ENCODE data around the gene DLX5. TPM values are rescaled to one million over a fixed set of nuclear protein-coding genes. Genes with fewer than 3 reads are reported as not detected.

DLX5 gene
- total and polyA plus RNA-seq, 2 donors (not counting 1 experiment from before 2014, with no cell fraction given) = not detected

- H2AFZ ChIP-seq (ENCODE audit: insufficient read depth, low read depth, low read length, poor library complexity, severe bottlenecking) = peak overlapping the region; percentile 56
- peaks cover 18 to 31% of the 10 kb centered on the region in 2 donors for H3K4me1 ChIP-seq (ENCODE audit: control insufficient read depth in 2 of 2, insufficient read depth in 2 of 2, low read length in 2 of 2)
- H3K27me3 ChIP-seq (replicated peaks in 1 of 4; ENCODE audit: control extremely low read depth in 1 of 4, control insufficient read depth in 3 of 4, insufficient read depth in 4 of 4, low read length in 3 of 4) = peaks cover 0 to 72% (median 44%) of the 10 kb centered on the region in 4 experiments
- ChIA-PET CTCF (interaction anchor here (1.4 to 2.9 kb wide), 6 partner anchors 13 to 1109 kb away, joined by 3 to 50 read pairs (median 11); no protein-coding TSS in a partner anchor), POLR2A (no interaction called here)
- WGBS (ENCODE audit: insufficient coverage) = 3% methylated on average over 23 of the region's 29 CpGs
- peak overlapping the region; percentile 11 for H3K9ac ChIP-seq (ENCODE audit: low read length)
- intact Hi-C loops (cut with micrococcal nuclease) = no loop called here
- Mint-ChIP-seq H3K4me3 (peak overlapping the region; percentile 86), H3K27me3 (peaks cover 76% of the 10 kb centered on the region), H3K4me1 (peaks cover 29% of the 10 kb centered on the region), H3K9me3 (ENCODE audit: insufficient read depth) (no peaks in the 10 kb centered on the region), H3K27ac (no peak overlapping the region)
- H3K4me2 ChIP-seq (replicated peaks; ENCODE audit: low read depth, low read length, poor library complexity, severe bottlenecking) = peak overlapping the region; percentile 78
- peak; percentile 34 for DNase-seq
- no peak for ATAC-seq (ENCODE audit: low read depth)
- no peaks in the 10 kb centered on the region for H3K79me2 ChIP-seq (ENCODE audit: control insufficient read depth, insufficient read depth, low read length)
- no peak overlapping the region for H3K27ac ChIP-seq (ENCODE audit: low read length in 2 of 2)
- peak overlapping the region in 1 of 5 experiments; percentile 52 for H3K4me3 ChIP-seq (ENCODE audit: control extremely low read depth in 1 of 5, extremely low read depth in 1 of 5, insufficient read depth in 1 of 5, low read depth in 2 of 5, low read length in 4 of 5)
- H3K36me3 ChIP-seq (replicated peaks in 1 of 2; ENCODE audit: control extremely low read depth in 1 of 2, control insufficient read depth in 1 of 2, extremely low read depth in 1 of 2, insufficient read depth in 2 of 2, low read length in 1 of 2) = no peaks in the 10 kb centered on the region
- peaks cover 0 to 32% (median 0%) of the 10 kb centered on the region in 3 donors for H3K9me3 ChIP-seq (ENCODE audit: control extremely low read depth in 1 of 3, control insufficient read depth in 2 of 3, insufficient read depth in 1 of 3, low read length in 2 of 3)
- H4K20me1 ChIP-seq (ENCODE audit: control insufficient read depth, insufficient read depth, low read length, poor library complexity, severe bottlenecking) = no peaks in the 10 kb centered on the region
- TF ChIP-seq CTCF (IDR thresholded peaks at IDR 0.05) (no peak), EZH2 (IDR thresholded peaks at IDR 0.05; ENCODE audit: borderline replicate concordance, insufficient read depth, low read depth, low read length, poor library complexity, severe bottlenecking) (no peak)
Observed at GRCh38 chr7:97025983-97026714, 1.5 kb upstream of the DLX5 start.

GRCh38 chr7:97025130-97025499 is 484 bp upstream of the DLX5 start:
- Mint-ChIP-seq H3K27me3 (peaks cover 83% of the 10 kb centered on the region), H3K9me3 (ENCODE audit: insufficient read depth) (no peaks in the 10 kb centered on the region), H3K4me3 (no peak overlapping the region), H3K27ac (no peak overlapping the region), H3K4me1 (peaks cover 29% of the 10 kb centered on the region)
- TF ChIP-seq CTCF (IDR thresholded peaks at IDR 0.05) (no peak), EZH2 (IDR thresholded peaks at IDR 0.05; ENCODE audit: borderline replicate concordance, insufficient read depth, low read depth, low read length, poor library complexity, severe bottlenecking) (no peak)
- ChIA-PET CTCF (interaction anchor here (1.5 kb wide), 1 partner anchor 950 kb away, joined by 3 read pairs; no protein-coding TSS in a partner anchor), POLR2A (no interaction called here)
- Histone ChIP-seq H4K20me1 (ENCODE audit: control insufficient read depth, insufficient read depth, low read length, poor library complexity, severe bottlenecking) (no peaks in the 10 kb centered on the region), H3K9ac (ENCODE audit: low read length) (no peak overlapping the region), H3K27ac (ENCODE audit: low read length in 2 of 2) (no peak overlapping the region), H3K27me3 (replicated peaks in 1 of 4; ENCODE audit: control extremely low read depth in 1 of 4, control insufficient read depth in 3 of 4, insufficient read depth in 4 of 4, low read length in 3 of 4) (peaks cover 0 to 79% (median 51%) of the 10 kb centered on the region in 4 experiments), H3K4me3 (ENCODE audit: control extremely low read depth in 1 of 5, extremely low read depth in 1 of 5, insufficient read depth in 1 of 5, low read depth in 2 of 5, low read length in 4 of 5) (no peak overlapping the region), H3K79me2 (ENCODE audit: control insufficient read depth, insufficient read depth, low read length) (no peaks in the 10 kb centered on the region), H3K36me3 (replicated peaks in 1 of 2; ENCODE audit: control extremely low read depth in 1 of 2, control insufficient read depth in 1 of 2, extremely low read depth in 1 of 2, insufficient read depth in 2 of 2, low read length in 1 of 2) (no peaks in the 10 kb centered on the region), H3K4me2 (replicated peaks; ENCODE audit: low read depth, low read length, poor library complexity, severe bottlenecking) (no peak overlapping the region), H2AFZ (ENCODE audit: insufficient read depth, low read depth, low read length, poor library complexity, severe bottlenecking) (no peak overlapping the region), H3K9me3 (ENCODE audit: control extremely low read depth in 1 of 3, control insufficient read depth in 2 of 3, insufficient read depth in 1 of 3, low read length in 2 of 3) (peaks cover 0 to 39% (median 0%) of the 10 kb centered on the region in 3 donors), H3K4me1 (ENCODE audit: control insufficient read depth in 2 of 2, insufficient read depth in 2 of 2, low read length in 2 of 2) (peaks cover 18 to 31% of the 10 kb centered on the region in 2 donors)
- DNase-seq = no peak
- no peak for ATAC-seq (ENCODE audit: low read depth)
- 13% methylated on average over 7 of the region's 8 CpGs for WGBS (ENCODE audit: insufficient coverage)
- intact Hi-C loops (cut with micrococcal nuclease) = no loop called here
